ENCODE data around the gene TMC4. TPM values are rescaled to one million over a fixed set of nuclear protein-coding genes. Genes with fewer than 3 reads are reported as not detected.
A peak's percentile ranks its signal among the peaks of the same experiment; 100 is the strongest.

The TMC4 gene
- total RNA-seq, 4 donors from 2014 or later: 0.16 to 3.1 (median 0.31) TPM; not detected in 1

- WGBS, 2 donors (ENCODE audit: low coverage in 1 of 2): 80 to 85% methylated on average over 1 to 3 of the region's 3 CpGs
- Histone ChIP-seq H3K4me3 (no peak overlapping the region), H3K36me3 (peaks cover 0 to 56% of the 10 kb centered on the region in 2 donors), H3K4me1 (peaks cover 2 to 49% (median 22%) of the 10 kb centered on the region in 3 donors), H3K9me3 (no peaks in the 10 kb centered on the region), H3K27ac (no peak overlapping the region), H3K27me3 (no peaks in the 10 kb centered on the region)
- TF ChIP-seq CTCF (IDR thresholded peaks at IDR 0.05): no peak
- no peak for TF ChIP-seq POLR2AphosphoS5 (IDR thresholded peaks at IDR 0.05)
- no peak for TF ChIP-seq EP300 (IDR thresholded peaks at IDR 0.05)
- no peak for TF ChIP-seq POLR2A (IDR thresholded peaks at IDR 0.05)
- ATAC-seq: no peak
These were observed 31.6 kb downstream of the TMC4 start for GRCh38 chr19:54141356-54141755.

GRCh38 chr19:54138489-54139256, 34.3 kb downstream of the TMC4 start:
- 34% methylated on average over 7 of the region's 31 CpGs; no CpG with 5 or more reads in 1 of the 2 donors for WGBS, 2 donors (ENCODE audit: low coverage in 1 of 2)
- no peak for ATAC-seq
- Histone ChIP-seq H3K4me3 (peak overlapping the region; percentile 100), H3K9me3 (no peaks in the 10 kb centered on the region), H3K36me3 (peaks cover 0 to 30% of the 10 kb centered on the region in 2 donors), H3K4me1 (peaks cover 2 to 49% (median 28%) of the 10 kb centered on the region in 3 donors), H3K27me3 (no peaks in the 10 kb centered on the region), H3K27ac (peak overlapping the region in 3 of 4 donors; percentile 95 to 98 (median 97))
- no peak for TF ChIP-seq POLR2A (IDR thresholded peaks at IDR 0.05)
- TF ChIP-seq POLR2AphosphoS5 (IDR thresholded peaks at IDR 0.05): no peak
- no peak for TF ChIP-seq CTCF (IDR thresholded peaks at IDR 0.05)
- TF ChIP-seq EP300 (IDR thresholded peaks at IDR 0.05): no peak

DNA sequence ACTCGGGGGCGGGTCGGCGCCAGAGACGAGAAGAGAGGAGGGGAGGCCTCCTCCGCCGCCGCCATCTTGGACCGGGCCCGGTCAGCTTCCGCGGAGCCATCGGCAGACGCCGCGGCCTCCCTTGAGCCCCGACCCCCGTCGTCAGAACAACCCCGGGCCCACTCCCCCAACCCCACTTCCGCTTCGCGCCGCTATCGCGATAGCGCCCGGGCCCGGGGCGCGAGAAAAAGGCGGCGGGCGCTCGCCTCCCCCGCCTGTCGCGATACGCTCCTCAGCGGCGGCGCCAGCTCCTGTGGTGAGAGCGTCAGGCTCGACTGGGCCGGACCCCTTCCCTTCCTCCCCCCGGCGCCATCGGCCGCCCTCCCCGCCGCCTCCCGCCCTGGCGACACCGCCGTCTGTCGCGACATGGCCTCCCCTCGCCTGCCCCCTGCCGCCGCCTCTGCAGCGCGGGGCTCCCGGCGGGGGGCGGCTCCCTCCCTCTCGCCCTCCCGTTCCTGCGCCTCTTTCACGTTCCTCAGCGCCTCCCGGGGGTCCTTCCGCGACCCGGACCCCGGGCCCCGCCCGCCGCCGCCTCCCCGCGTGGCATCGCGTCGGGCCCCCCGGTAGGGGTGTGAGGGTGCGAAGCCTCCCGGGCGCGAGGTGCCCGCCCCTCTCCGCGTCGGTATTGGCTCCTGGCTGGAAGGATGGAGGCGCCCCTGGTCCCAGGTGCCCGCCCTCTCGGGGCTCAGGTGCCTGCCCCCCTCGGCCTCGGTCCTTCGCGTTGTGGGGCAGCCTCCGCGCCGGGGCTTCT, 35.1 kb downstream of the TMC4 start, which contains the start of gene CNOT3:
Gene CNOT3, plus strand, starts transcription at position 64 of the 790 bp plus-strand sequence. CDS start 5,217 bp downstream, outside the sequence.
- no peak for TF ChIP-seq EP300 (IDR thresholded peaks at IDR 0.05)
- TF ChIP-seq POLR2AphosphoS5 (IDR thresholded peaks at IDR 0.05): peak; percentile 80
- peak in 1 of 4 experiments; percentile 31 for TF ChIP-seq CTCF (IDR thresholded peaks at IDR 0.05)
- TF ChIP-seq POLR2A (IDR thresholded peaks at IDR 0.05): peak; percentile 76 to 86
- ATAC-seq: no peak
- no peaks in the 10 kb centered on the region for H3K27me3 ChIP-seq
- peak within 1 kb of the TSS; percentile 100 for H3K4me3 ChIP-seq
- H3K9me3 ChIP-seq: no peaks in the 10 kb centered on the region
- peaks cover 2 to 49% (median 28%) of the 10 kb centered on the region in 3 donors for H3K4me1 ChIP-seq
- WGBS, 2 donors (ENCODE audit: low coverage in 1 of 2): no CpG with 5 or more reads among the region's 103 CpGs
- H3K36me3 ChIP-seq: peaks cover 0 to 26% of the 10 kb centered on the region in 2 donors
- H3K27ac ChIP-seq: peak within 1 kb of the TSS; percentile 95 to 100 (median 98)

GRCh38 chr19:54136864-54137698, 35.9 kb downstream of the TMC4 start:
- TF ChIP-seq POLR2A (IDR thresholded peaks at IDR 0.05) (no peak), POLR2AphosphoS5 (IDR thresholded peaks at IDR 0.05) (peak; percentile 72)
- Histone ChIP-seq H3K36me3 (peaks cover 0 to 29% of the 10 kb centered on the region in 2 donors), H3K27ac (peak overlapping the region; percentile 95 to 100 (median 98)), H3K9me3 (no peaks in the 10 kb centered on the region), H3K4me3 (peak overlapping the region; percentile 100), H3K4me1 (peaks cover 2 to 49% (median 28%) of the 10 kb centered on the region in 3 donors), H3K27me3 (no peaks in the 10 kb centered on the region)
- peak; percentile 94 for ATAC-seq
- WGBS, 2 donors (ENCODE audit: low coverage in 1 of 2): 0% methylated on average over 11 to 19 of the region's 46 CpGs

All from gastroesophageal sphincter (tissue), 4 donors.